ENCODE results near the gene LPCAT3. TPM values are rescaled to one million over a fixed set of nuclear protein-coding genes. Genes with fewer than 3 reads are reported as not detected.

LPCAT3 gene
- total and polyA plus RNA-seq, 2 of the 4 experiments (the other 2 are of a cell fraction): 7.0 to 18.6 TPM

GRCh38 chr12:6959805-6960592 lies 58.3 kb downstream of the LPCAT3 start:
- H2BK20ac ChIP-seq (ENCODE audit: low read depth, low read length): no peak overlapping the region
- H3K9ac ChIP-seq (ENCODE audit: low read depth, low read length): no peak overlapping the region
- intact Hi-C loops (cut with micrococcal nuclease): no loop called here
- no peaks in the 10 kb centered on the region for H3K9me1 ChIP-seq (ENCODE audit: insufficient read depth, low read length)
- no peak overlapping the region for H3K14ac ChIP-seq (replicated peaks; ENCODE audit: low read depth, low read length)
- H3K18ac ChIP-seq (ENCODE audit: low read depth, low read length): no peak overlapping the region
- H4K8ac ChIP-seq (ENCODE audit: low read depth in 2 of 2, low read length in 2 of 2): no peak overlapping the region
- DNase-seq (no peak), ATAC-seq (ENCODE audit: low read depth) (no peak)
- H3K4ac ChIP-seq (ENCODE audit: low read depth, low read length): no peak overlapping the region
- no peak overlapping the region for H3K4me3 ChIP-seq (ENCODE audit: insufficient read depth, low read depth, low read length)
- H3K56ac ChIP-seq (ENCODE audit: extremely low read depth, insufficient read depth, low read length): no peak overlapping the region
- H4K5ac ChIP-seq (ENCODE audit: low read depth, low read length): no peak overlapping the region
- ChIA-PET POLR2A (ENCODE audit: unreplicated experiment) (no interaction called here), CTCF (no interaction called here)
- peaks cover 5% of the 10 kb centered on the region; the same call in 1 of the 2 replicates for H3K4me1 ChIP-seq (ENCODE audit: control insufficient read depth, insufficient read depth, low read length)
- dilution Hi-C loops (cut with HindIII; ENCODE audit: low sequenced_read_pairs, unreplicated experiment): no loop called here
- H2BK5ac ChIP-seq (ENCODE audit: low read depth, low read length, poor library complexity, severe bottlenecking): no peak overlapping the region
- no peak overlapping the region for H3K27ac ChIP-seq (ENCODE audit: insufficient read depth, low read length)
- H3K4me2 ChIP-seq (ENCODE audit: low read depth, low read length): no peak overlapping the region
- in situ Hi-C loops (cut with MboI; ENCODE audit: low sequenced_read_pairs): loop anchor here (5.0 kb wide), 1 partner anchor 93 kb away; the partner anchor contains the start of gene TPI1
- peak overlapping the region; percentile 63 for H2AFZ ChIP-seq (replicated peaks; ENCODE audit: low read length, poor library complexity)
- no peak overlapping the region for H4K91ac ChIP-seq (ENCODE audit: insufficient read depth, low read depth, low read length)
- no peak overlapping the region for H3K23ac ChIP-seq (ENCODE audit: low read depth, low read length)
- H4K20me1 ChIP-seq (ENCODE audit: insufficient read depth, low read length): no peaks in the 10 kb centered on the region
- no peak overlapping the region for H2AK9ac ChIP-seq (replicated peaks; ENCODE audit: low read depth, low read length, poor library complexity)
- 100% methylated on average over 6 of the region's 26 CpGs; no CpG with 5 or more reads in 1 of the 2 experiments for WGBS, 2 experiments (ENCODE audit: extremely low coverage in 2 of 2, insufficient read length in 1 of 2)
- H3K79me1 ChIP-seq (ENCODE audit: low read depth in 1 of 2, low read length in 2 of 2): no peaks in the 10 kb centered on the region
- no TSS peak for BruUV-seq (replicated peaks)
- no peak overlapping the region for H2BK15ac ChIP-seq (ENCODE audit: low read depth, low read length)
- H3K36me3 ChIP-seq (ENCODE audit: control insufficient read depth, insufficient read depth, low read length): peaks cover 5% of the 10 kb centered on the region
- H2AK5ac ChIP-seq (ENCODE audit: low read depth, low read length): no peak overlapping the region
- no peaks in the 10 kb centered on the region for H3K27me3 ChIP-seq (ENCODE audit: control insufficient read depth, insufficient read depth, low read length)
- no peak overlapping the region for H2BK120ac ChIP-seq (ENCODE audit: low read depth, low read length)
- no peaks in the 10 kb centered on the region for H3K9me3 ChIP-seq (ENCODE audit: control insufficient read depth, insufficient read depth, low read length)
- TF ChIP-seq MXI1 (IDR thresholded peaks at IDR 0.05; ENCODE audit: borderline replicate concordance, low read depth, low read length) (no peak), SMC3 (IDR thresholded peaks at IDR 0.05; ENCODE audit: low read depth, low read length) (no peak), FOS (IDR thresholded peaks at IDR 0.05; ENCODE audit: low read depth, low read length) (no peak), ELK1 (IDR thresholded peaks at IDR 0.05; ENCODE audit: borderline replicate concordance, low read depth, low read length) (no peak), MAFK (IDR thresholded peaks at IDR 0.05; ENCODE audit: low read depth, low read length) (no peak), CHD1 (IDR thresholded peaks at IDR 0.05; ENCODE audit: low read depth, low read length) (no peak), NFE2L2 (IDR thresholded peaks at IDR 0.05; ENCODE audit: low read depth, low read length) (no peak), RFX5 (IDR thresholded peaks at IDR 0.05; ENCODE audit: low read depth, low read length) (no peak), MAZ (IDR thresholded peaks at IDR 0.05; ENCODE audit: borderline replicate concordance, low read depth, low read length) (no peak), POLR2A (IDR thresholded peaks at IDR 0.05; ENCODE audit: low read depth, low read length) (no peak), CTCF (conservative IDR thresholded peaks at IDR 0.05; ENCODE audit: low read depth, low read length) (no peak), BHLHE40 (IDR thresholded peaks at IDR 0.05; ENCODE audit: low read depth, low read length) (no peak), RCOR1 (IDR thresholded peaks at IDR 0.05; ENCODE audit: insufficient replicate concordance, low read length) (no peak), CEBPB (IDR thresholded peaks at IDR 0.05; ENCODE audit: low read depth, low read length) (no peak)
- TF ChIP-seq, protein P1, sequence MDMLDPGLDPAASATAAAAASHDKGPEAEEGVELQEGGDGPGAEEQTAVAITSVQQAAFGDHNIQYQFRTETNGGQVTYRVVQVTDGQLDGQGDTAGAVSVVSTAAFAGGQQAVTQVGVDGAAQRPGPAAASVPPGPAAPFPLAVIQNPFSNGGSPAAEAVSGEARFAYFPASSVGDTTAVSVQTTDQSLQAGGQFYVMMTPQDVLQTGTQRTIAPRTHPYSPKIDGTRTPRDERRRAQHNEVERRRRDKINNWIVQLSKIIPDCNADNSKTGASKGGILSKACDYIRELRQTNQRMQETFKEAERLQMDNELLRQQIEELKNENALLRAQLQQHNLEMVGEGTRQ (IDR thresholded peaks at IDR 0.05; ENCODE audit: low read depth, low read length): no peak

Data from IMR-90 (cell line).